Measurements from ENCODE around the gene WDSUB1.

DNA sequence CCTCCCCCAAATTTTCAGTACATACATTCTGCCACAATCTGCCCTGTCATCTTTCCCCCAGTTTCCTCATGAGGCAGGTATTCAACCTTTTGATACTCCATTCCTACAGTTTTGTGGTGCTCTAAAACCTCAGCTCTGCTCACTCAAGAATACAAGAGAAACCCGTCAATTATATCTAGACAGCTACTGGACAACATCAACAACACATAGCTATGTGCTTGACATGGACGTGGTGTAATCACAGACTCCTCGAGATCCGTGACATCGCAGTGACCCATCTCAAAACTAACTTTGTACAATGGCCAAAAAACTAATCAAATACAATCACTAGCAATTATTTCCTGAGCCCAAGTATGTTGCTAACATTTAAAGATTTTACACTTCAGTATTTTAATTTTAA lies 23.6 kb downstream of the WDSUB1 start:
- TF ChIP-seq, protein P1, sequence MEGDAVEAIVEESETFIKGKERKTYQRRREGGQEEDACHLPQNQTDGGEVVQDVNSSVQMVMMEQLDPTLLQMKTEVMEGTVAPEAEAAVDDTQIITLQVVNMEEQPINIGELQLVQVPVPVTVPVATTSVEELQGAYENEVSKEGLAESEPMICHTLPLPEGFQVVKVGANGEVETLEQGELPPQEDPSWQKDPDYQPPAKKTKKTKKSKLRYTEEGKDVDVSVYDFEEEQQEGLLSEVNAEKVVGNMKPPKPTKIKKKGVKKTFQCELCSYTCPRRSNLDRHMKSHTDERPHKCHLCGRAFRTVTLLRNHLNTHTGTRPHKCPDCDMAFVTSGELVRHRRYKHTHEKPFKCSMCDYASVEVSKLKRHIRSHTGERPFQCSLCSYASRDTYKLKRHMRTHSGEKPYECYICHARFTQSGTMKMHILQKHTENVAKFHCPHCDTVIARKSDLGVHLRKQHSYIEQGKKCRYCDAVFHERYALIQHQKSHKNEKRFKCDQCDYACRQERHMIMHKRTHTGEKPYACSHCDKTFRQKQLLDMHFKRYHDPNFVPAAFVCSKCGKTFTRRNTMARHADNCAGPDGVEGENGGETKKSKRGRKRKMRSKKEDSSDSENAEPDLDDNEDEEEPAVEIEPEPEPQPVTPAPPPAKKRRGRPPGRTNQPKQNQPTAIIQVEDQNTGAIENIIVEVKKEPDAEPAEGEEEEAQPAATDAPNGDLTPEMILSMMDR (conservative IDR thresholded peaks at IDR 0.05; ENCODE audit: low read depth, low read length), result no peak
- TF ChIP-seq, protein P2, sequence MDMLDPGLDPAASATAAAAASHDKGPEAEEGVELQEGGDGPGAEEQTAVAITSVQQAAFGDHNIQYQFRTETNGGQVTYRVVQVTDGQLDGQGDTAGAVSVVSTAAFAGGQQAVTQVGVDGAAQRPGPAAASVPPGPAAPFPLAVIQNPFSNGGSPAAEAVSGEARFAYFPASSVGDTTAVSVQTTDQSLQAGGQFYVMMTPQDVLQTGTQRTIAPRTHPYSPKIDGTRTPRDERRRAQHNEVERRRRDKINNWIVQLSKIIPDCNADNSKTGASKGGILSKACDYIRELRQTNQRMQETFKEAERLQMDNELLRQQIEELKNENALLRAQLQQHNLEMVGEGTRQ (IDR thresholded peaks at IDR 0.05; ENCODE audit: low read depth, low read length), result no peak
